GM18519 (cell line): ENCODE measurements around the gene TNNT3.

Experiments used
- ATAC-seq: cut with Tn5 transposase; IDR thresholded peaks from one replicate; pipeline ENCODE4 v1.9.1; 2021; ENCODE audit warnings: mild to moderate bottlenecking, moderate library complexity; ENCODE audit not compliant: unreplicated experiment, low FRiP score

Gene TNNT3

GRCh38 chr11:1982873-1983600, 63.5 kb downstream of the TNNT3 start:
- ATAC-seq = no peak

GRCh38 chr11:1983601-1983961, 64.1 kb downstream of the TNNT3 start:
- ATAC-seq = no peak

- ATAC-seq = no peak
Measured at GRCh38 chr11:1987024-1987423, 67.5 kb downstream of the TNNT3 start.

- no peak for ATAC-seq
Measured at GRCh38 chr11:1988174-1988573, 68.7 kb downstream of the TNNT3 start.
